KMS-11 (cell line): ENCODE data around the gene PGAM5.

ENCODE experiments used
- H2AFZ ChIP-seq: fragments of 200-600 bp; sonication (generic); 2 replicates; pipeline ENCODE4 v1.6.1; 2016; ENCODE audit warnings: antibody characterized with exemption, mixed run types, low read depth
- H3K27ac ChIP-seq: fragments of 200-600 bp; sonication (generic); 2 replicates; pipeline ENCODE4 v1.6.1; 2016; ENCODE audit warnings: mild to moderate bottlenecking, mixed run types
- H3K27me3 ChIP-seq: fragments of 200-600 bp; sonication (generic); 2 replicates; pipeline ENCODE4 v1.6.1; 2017; ENCODE audit warnings: mild to moderate bottlenecking, low read depth, mixed run types, moderate library complexity; ENCODE audit not compliant: insufficient read depth
- H3K36me3 ChIP-seq: fragments of 200-600 bp; sonication (generic); 2 replicates; pipeline ENCODE4 v1.6.1; 2017; ENCODE audit warnings: mild to moderate bottlenecking, mixed run types; ENCODE audit not compliant: insufficient read depth
- H3K4me1 ChIP-seq: fragments of 200-600 bp; sonication (generic); 2 replicates; pipeline ENCODE4 v1.6.1; 2016; ENCODE audit warnings: mild to moderate bottlenecking, low read depth, mixed run types; ENCODE audit not compliant: poor library complexity, severe bottlenecking
- H3K4me2 ChIP-seq: fragments of 200-600 bp; sonication (generic); 2 replicates; pipeline ENCODE4 v1.7.0; 2016; ENCODE audit warnings: mild to moderate bottlenecking, mixed run types
- H3K4me3 ChIP-seq: fragments of 200-600 bp; sonication (generic); IDR thresholded peaks from 2 replicates; pipeline ENCODE4 v1.6.1; 2017; ENCODE audit warnings: low read depth, low read length, mixed read lengths; ENCODE audit not compliant: insufficient read depth
- H3K79me2 ChIP-seq: fragments of 200-600 bp; sonication (generic); 2 replicates; pipeline ENCODE4 v1.6.1; 2016; ENCODE audit warnings: low read depth, mixed run types; ENCODE audit not compliant: insufficient read depth
- H3K9ac ChIP-seq: fragments of 200-600 bp; sonication (generic); 2 replicates; pipeline ENCODE4 v1.6.1; 2016; ENCODE audit warnings: mild to moderate bottlenecking, mixed run types
- H4K20me1 ChIP-seq: fragments of 200-600 bp; sonication (generic); 2 replicates; pipeline ENCODE4 v1.6.1; 2016; ENCODE audit warnings: mild to moderate bottlenecking, mixed run types; ENCODE audit not compliant: insufficient read depth
- CTCF ChIP-seq: fragments of 200-600 bp; sonication (generic); conservative IDR thresholded peaks from 2 replicates; pipeline ENCODE4 v1.6.1; 2017; ENCODE audit warnings: low read depth, mild to moderate bottlenecking, antibody characterized with exemption, low read length, moderate library complexity, mixed read lengths

PGAM5 gene

GRCh38 chr12:132719954-132720324, 9.3 kb downstream of the PGAM5 start:
- H2AFZ ChIP-seq, result no peak overlapping the region
- no peak overlapping the region for H3K9ac ChIP-seq
- H3K36me3 ChIP-seq, result no peaks in the 10 kb centered on the region
- no peak for TF ChIP-seq CTCF
- no peak overlapping the region for H3K4me3 ChIP-seq
- H3K27me3 ChIP-seq, result no peaks in the 10 kb centered on the region
- no peaks in the 10 kb centered on the region for H4K20me1 ChIP-seq
- H3K4me1 ChIP-seq, result no peaks in the 10 kb centered on the region
- H3K79me2 ChIP-seq, result no peaks in the 10 kb centered on the region
- H3K27ac ChIP-seq, result no peak overlapping the region
- no peak overlapping the region for H3K4me2 ChIP-seq

GRCh38 chr12:132720606-132721345, 10.1 kb downstream of the PGAM5 start:
- Histone ChIP-seq H3K4me1 (no peaks in the 10 kb centered on the region), H3K27me3 (no peaks in the 10 kb centered on the region), H3K4me3 (no peak overlapping the region), H4K20me1 (no peaks in the 10 kb centered on the region), H3K36me3 (no peaks in the 10 kb centered on the region), H3K9ac (no peak overlapping the region), H3K27ac (no peak overlapping the region), H2AFZ (no peak overlapping the region), H3K79me2 (no peaks in the 10 kb centered on the region), H3K4me2 (no peak overlapping the region)
- TF ChIP-seq CTCF, result no peak

GRCh38 chr12:132723015-132723763, 12.5 kb downstream of the PGAM5 start:
- Histone ChIP-seq H4K20me1 (no peaks in the 10 kb centered on the region), H3K27me3 (no peaks in the 10 kb centered on the region), H2AFZ (no peak overlapping the region), H3K4me3 (no peak overlapping the region), H3K27ac (no peak overlapping the region), H3K4me1 (no peaks in the 10 kb centered on the region), H3K36me3 (no peaks in the 10 kb centered on the region), H3K79me2 (no peaks in the 10 kb centered on the region), H3K4me2 (no peak overlapping the region), H3K9ac (no peak overlapping the region)
- no peak for TF ChIP-seq CTCF

- Histone ChIP-seq H3K27me3 (no peaks in the 10 kb centered on the region), H3K36me3 (no peaks in the 10 kb centered on the region), H3K27ac (no peak overlapping the region), H3K79me2 (no peaks in the 10 kb centered on the region), H4K20me1 (no peaks in the 10 kb centered on the region), H3K4me1 (no peaks in the 10 kb centered on the region), H3K4me2 (no peak overlapping the region), H3K9ac (no peak overlapping the region), H3K4me3 (no peak overlapping the region), H2AFZ (no peak overlapping the region)
- TF ChIP-seq CTCF, result no peak
Observed at GRCh38 chr12:132723764-132724140, 13.1 kb downstream of the PGAM5 start.
